Measurements from ENCODE around the gene TRABD2B. TPM values are rescaled to one million over a fixed set of nuclear protein-coding genes. Genes with fewer than 3 reads are reported as not detected.

TRABD2B gene
- total and polyA plus RNA-seq, 2 experiments from 2014 or later: 1.00 to 2.3 TPM

GRCh38 chr1:47780469-47780995, 216.7 kb downstream of the TRABD2B start:
- WGBS (ENCODE audit: low lambda C conversion rate, missing lambda C conversion rate): 87% methylated on average over 8 of the region's 8 CpGs
- no peaks in the 10 kb centered on the region for H3K79me2 ChIP-seq
- H2AFZ ChIP-seq: no peak overlapping the region
- H3K9me2 ChIP-seq (replicated peaks; ENCODE audit: insufficient read depth): no peaks in the 10 kb centered on the region
- H3K27me3 ChIP-seq: no peaks in the 10 kb centered on the region
- H4K20me1 ChIP-seq (ENCODE audit: insufficient read depth, poor library complexity, severe bottlenecking): no peaks in the 10 kb centered on the region
- H3K4me3 ChIP-seq: no peak overlapping the region
- H3K27ac ChIP-seq: no peak overlapping the region
- no peaks in the 10 kb centered on the region for H3K36me3 ChIP-seq (replicated peaks; ENCODE audit: insufficient read depth, low read depth)
- H3K4me1 ChIP-seq (ENCODE audit: insufficient read depth): no peaks in the 10 kb centered on the region
- no peaks in the 10 kb centered on the region for H3K9me3 ChIP-seq (ENCODE audit: low read depth)
- TF ChIP-seq EZH2 (IDR thresholded peaks at IDR 0.05; ENCODE audit: borderline replicate concordance): no peak
- TF ChIP-seq CTCF (IDR thresholded peaks at IDR 0.05; ENCODE audit: poor library complexity): no peak
- TF ChIP-seq EZH2phosphoT487 (IDR thresholded peaks at IDR 0.05; ENCODE audit: low read depth, severe bottlenecking, unreplicated experiment): no peak
- DNase-seq (ENCODE audit: low spot score): no peak
- no peak overlapping the region for H3K4me2 ChIP-seq

GRCh38 chr1:47779613-47780012, 217.6 kb downstream of the TRABD2B start:
- Histone ChIP-seq H2AFZ (no peak overlapping the region), H3K4me1 (ENCODE audit: insufficient read depth) (no peaks in the 10 kb centered on the region), H3K9me2 (replicated peaks; ENCODE audit: insufficient read depth) (no peaks in the 10 kb centered on the region), H3K36me3 (replicated peaks; ENCODE audit: insufficient read depth, low read depth) (no peaks in the 10 kb centered on the region), H3K79me2 (no peaks in the 10 kb centered on the region), H3K4me3 (no peak overlapping the region), H3K4me2 (no peak overlapping the region), H3K27me3 (no peaks in the 10 kb centered on the region), H3K27ac (no peak overlapping the region), H4K20me1 (ENCODE audit: insufficient read depth, poor library complexity, severe bottlenecking) (no peaks in the 10 kb centered on the region), H3K9me3 (ENCODE audit: low read depth) (no peaks in the 10 kb centered on the region)
- TF ChIP-seq EZH2phosphoT487 (IDR thresholded peaks at IDR 0.05; ENCODE audit: low read depth, severe bottlenecking, unreplicated experiment) (no peak), CTCF (IDR thresholded peaks at IDR 0.05; ENCODE audit: poor library complexity) (no peak), EZH2 (IDR thresholded peaks at IDR 0.05; ENCODE audit: borderline replicate concordance) (no peak)
- DNase-seq (ENCODE audit: low spot score): no peak
- WGBS (ENCODE audit: low lambda C conversion rate, missing lambda C conversion rate): 86% methylated on average over 3 of the region's 3 CpGs

- Histone ChIP-seq H4K20me1 (ENCODE audit: insufficient read depth, poor library complexity, severe bottlenecking) (no peaks in the 10 kb centered on the region), H3K79me2 (no peaks in the 10 kb centered on the region), H3K4me3 (no peak overlapping the region), H3K27me3 (no peaks in the 10 kb centered on the region), H3K9me2 (replicated peaks; ENCODE audit: insufficient read depth) (no peaks in the 10 kb centered on the region), H3K4me2 (no peak overlapping the region), H3K27ac (no peak overlapping the region), H2AFZ (no peak overlapping the region), H3K4me1 (ENCODE audit: insufficient read depth) (no peaks in the 10 kb centered on the region), H3K9me3 (ENCODE audit: low read depth) (no peaks in the 10 kb centered on the region), H3K36me3 (replicated peaks; ENCODE audit: insufficient read depth, low read depth) (no peaks in the 10 kb centered on the region)
- DNase-seq (ENCODE audit: low spot score): no peak
- TF ChIP-seq EZH2phosphoT487 (IDR thresholded peaks at IDR 0.05; ENCODE audit: low read depth, severe bottlenecking, unreplicated experiment) (no peak), CTCF (IDR thresholded peaks at IDR 0.05; ENCODE audit: poor library complexity) (no peak), EZH2 (IDR thresholded peaks at IDR 0.05; ENCODE audit: borderline replicate concordance) (no peak)
- WGBS (ENCODE audit: low lambda C conversion rate, missing lambda C conversion rate): 93% methylated on average over 6 of the region's 6 CpGs
These were observed 218.9 kb downstream of the TRABD2B start for GRCh38 chr1:47778280-47778679.

- H3K4me2 ChIP-seq: no peak overlapping the region
- H3K9me2 ChIP-seq (replicated peaks; ENCODE audit: insufficient read depth): no peaks in the 10 kb centered on the region
- H3K4me3 ChIP-seq: no peak overlapping the region
- no peaks in the 10 kb centered on the region for H4K20me1 ChIP-seq (ENCODE audit: insufficient read depth, poor library complexity, severe bottlenecking)
- no peak overlapping the region for H3K27ac ChIP-seq
- no peaks in the 10 kb centered on the region for H3K9me3 ChIP-seq (ENCODE audit: low read depth)
- H3K27me3 ChIP-seq: no peaks in the 10 kb centered on the region
- H3K36me3 ChIP-seq (replicated peaks; ENCODE audit: insufficient read depth, low read depth): no peaks in the 10 kb centered on the region
- no peaks in the 10 kb centered on the region for H3K79me2 ChIP-seq
- no peaks in the 10 kb centered on the region for H3K4me1 ChIP-seq (ENCODE audit: insufficient read depth)
- WGBS (ENCODE audit: low lambda C conversion rate, missing lambda C conversion rate): 85% methylated on average over 6 of the region's 6 CpGs
- no peak for DNase-seq (ENCODE audit: low spot score)
- no peak overlapping the region for H2AFZ ChIP-seq
- TF ChIP-seq EZH2 (IDR thresholded peaks at IDR 0.05; ENCODE audit: borderline replicate concordance) (no peak), EZH2phosphoT487 (IDR thresholded peaks at IDR 0.05; ENCODE audit: low read depth, severe bottlenecking, unreplicated experiment) (no peak), CTCF (IDR thresholded peaks at IDR 0.05; ENCODE audit: poor library complexity) (no peak)
These were observed 219.9 kb downstream of the TRABD2B start for GRCh38 chr1:47777322-47777721.

All from hepatocyte (in vitro differentiated cells).